Effector memory CD4-positive, alpha-beta T cell (primary cell): ENCODE measurements around the gene RHCE.
"Not testable (repeated sequence)": the region's sequence is repeated elsewhere in the genome, so short reads cannot be mapped to it uniquely, and the experiment has no call there.

Experiments used
- DNase-seq, 3 donors: peaks; one replicate each; pipeline ENCODE4 v3.0.0-alpha.2; 2020
- H3K27ac ChIP-seq: 2 replicates; pipeline ENCODE4 v1.7.0; 2013; ENCODE audit warnings: mild to moderate bottlenecking, low read length, moderate library complexity; ENCODE audit not compliant: insufficient read depth, poor library complexity, severe bottlenecking
- H3K27me3 ChIP-seq: replicated peaks from 2 replicates; pipeline ENCODE4 v1.7.0; 2013; ENCODE audit warnings: mild to moderate bottlenecking, low read length; ENCODE audit not compliant: insufficient read depth, control insufficient read depth, poor library complexity, severe bottlenecking
- H3K36me3 ChIP-seq: 2 replicates; pipeline ENCODE4 v1.7.0; 2013; ENCODE audit warnings: mild to moderate bottlenecking, low read length, moderate library complexity; ENCODE audit not compliant: control insufficient read depth, insufficient read depth
- H3K4me1 ChIP-seq: 2 replicates; pipeline ENCODE4 v1.7.0; 2013; ENCODE audit warnings: low read length, mild to moderate bottlenecking; ENCODE audit not compliant: control insufficient read depth, insufficient read depth, poor library complexity, severe bottlenecking
- H3K4me3 ChIP-seq: 2 replicates; pipeline ENCODE4 v1.7.0; 2013; ENCODE audit warnings: low read length, low read depth, mild to moderate bottlenecking; ENCODE audit not compliant: insufficient read depth, poor library complexity, severe bottlenecking
- H3K9me3 ChIP-seq: 2 replicates; pipeline ENCODE4 v1.7.0; 2013; ENCODE audit warnings: mild to moderate bottlenecking, low read length, moderate library complexity; ENCODE audit not compliant: control insufficient read depth

Gene RHCE

GRCh38 chr1:25456502-25456901 is 35.9 kb upstream of the RHCE start:
- Histone ChIP-seq H3K4me1 (no peaks in the 10 kb centered on the region), H3K27me3 (no peaks in the 10 kb centered on the region), H3K27ac (no peak overlapping the region), H3K9me3 (no peaks in the 10 kb centered on the region), H3K36me3 (peaks cover 27% of the 10 kb centered on the region), H3K4me3 (no peak overlapping the region)
- no peak for DNase-seq

- no peak for DNase-seq
- Histone ChIP-seq H3K4me3 (no peak overlapping the region), H3K27ac (no peak overlapping the region), H3K36me3 (peaks cover 17% of the 10 kb centered on the region), H3K27me3 (no peaks in the 10 kb centered on the region), H3K9me3 (no peaks in the 10 kb centered on the region), H3K4me1 (no peaks in the 10 kb centered on the region)
These were observed 31.3 kb upstream of the RHCE start for GRCh38 chr1:25451908-25452307.

- Histone ChIP-seq H3K4me3 (no peak overlapping the region), H3K4me1 (no peaks in the 10 kb centered on the region), H3K27me3 (no peaks in the 10 kb centered on the region), H3K27ac (no peak overlapping the region), H3K36me3 (peaks cover 14% of the 10 kb centered on the region), H3K9me3 (no peaks in the 10 kb centered on the region)
- no peak for DNase-seq
These were observed 30.3 kb upstream of the RHCE start for GRCh38 chr1:25450891-25451290.

GRCh38 chr1:25447547-25447946 is 26.9 kb upstream of the RHCE start:
- DNase-seq = no peak
- no peak overlapping the region for H3K4me3 ChIP-seq
- H3K27me3 ChIP-seq = no peaks in the 10 kb centered on the region
- H3K4me1 ChIP-seq = no peaks in the 10 kb centered on the region
- H3K9me3 ChIP-seq = no peaks in the 10 kb centered on the region
- H3K36me3 ChIP-seq = peaks cover 3% of the 10 kb centered on the region
- no peak overlapping the region for H3K27ac ChIP-seq

GRCh38 chr1:25445993-25446538 is 25.4 kb upstream of the RHCE start:
- Histone ChIP-seq H3K4me3 (no peak overlapping the region), H3K27ac (no peak overlapping the region), H3K27me3 (no peaks in the 10 kb centered on the region), H3K9me3 (no peaks in the 10 kb centered on the region), H3K36me3 (peaks cover 3% of the 10 kb centered on the region), H3K4me1 (no peaks in the 10 kb centered on the region)
- DNase-seq = no peak

GRCh38 chr1:25444604-25445003 is 24.0 kb upstream of the RHCE start:
- H3K27me3 ChIP-seq, H3K9me3 ChIP-seq, H3K27ac ChIP-seq, DNase-seq, H3K36me3 ChIP-seq, H3K4me3 ChIP-seq, H3K4me1 ChIP-seq: not testable (repeated sequence)

GRCh38 chr1:25443030-25443699 is 22.5 kb upstream of the RHCE start:
- Histone ChIP-seq H3K36me3 (peaks cover 3% of the 10 kb centered on the region), H3K27ac (no peak overlapping the region), H3K4me3 (no peak overlapping the region), H3K4me1 (no peaks in the 10 kb centered on the region), H3K27me3 (no peaks in the 10 kb centered on the region), H3K9me3 (no peaks in the 10 kb centered on the region)
- no peak for DNase-seq

GRCh38 chr1:25442178-25442577 is 21.6 kb upstream of the RHCE start:
- Histone ChIP-seq H3K4me3 (no peak overlapping the region), H3K27me3 (no peaks in the 10 kb centered on the region), H3K4me1 (peaks cover under 1% of the 10 kb centered on the region), H3K27ac (no peak overlapping the region), H3K9me3 (no peaks in the 10 kb centered on the region), H3K36me3 (no peaks in the 10 kb centered on the region)
- DNase-seq = no peak

- Histone ChIP-seq H3K27ac (no peak overlapping the region), H3K36me3 (no peaks in the 10 kb centered on the region), H3K4me1 (peaks cover 17% of the 10 kb centered on the region), H3K9me3 (no peaks in the 10 kb centered on the region), H3K27me3 (no peaks in the 10 kb centered on the region), H3K4me3 (no peak overlapping the region)
- DNase-seq = no peak
These were observed 18.7 kb upstream of the RHCE start for GRCh38 chr1:25439287-25439686.

- H3K4me3 ChIP-seq = no peak overlapping the region
- H3K9me3 ChIP-seq = no peaks in the 10 kb centered on the region
- DNase-seq = no peak
- no peaks in the 10 kb centered on the region for H3K36me3 ChIP-seq
- H3K4me1 ChIP-seq = peaks cover 24% of the 10 kb centered on the region
- no peaks in the 10 kb centered on the region for H3K27me3 ChIP-seq
- H3K27ac ChIP-seq = no peak overlapping the region
These were observed 17.0 kb upstream of the RHCE start for GRCh38 chr1:25437672-25438071.
